ENCODE measurements around the gene AGTR1.
"Not testable (repeated sequence)": the region's sequence is repeated elsewhere in the genome, so short reads cannot be mapped to it uniquely, and the experiment has no call there.

AGTR1 gene

GRCh38 chr3:148759430-148759829 lies 61.7 kb downstream of the AGTR1 start:
- no peak for DNase-seq

GRCh38 chr3:148763156-148763680 lies 65.5 kb downstream of the AGTR1 start:
- DNase-seq = no peak

GRCh38 chr3:148763986-148764935 lies 66.6 kb downstream of the AGTR1 start:
- DNase-seq = no peak

- no peak for DNase-seq
Observed at GRCh38 chr3:148772361-148772760, 74.7 kb downstream of the AGTR1 start.

- no peak for DNase-seq
Observed at GRCh38 chr3:148772835-148773234, 75.1 kb downstream of the AGTR1 start.

- no peak for DNase-seq
Observed at GRCh38 chr3:148773805-148774204, 76.1 kb downstream of the AGTR1 start.

- DNase-seq = no peak
Observed at GRCh38 chr3:148778926-148779325, 81.2 kb downstream of the AGTR1 start.

- DNase-seq = not testable (repeated sequence)
Observed at GRCh38 chr3:148785026-148785425, 87.3 kb downstream of the AGTR1 start.

GRCh38 chr3:148786159-148786558 lies 88.5 kb downstream of the AGTR1 start:
- not testable (repeated sequence) for DNase-seq

GRCh38 chr3:148789146-148789545 lies 91.4 kb downstream of the AGTR1 start:
- no peak for DNase-seq

- no peak for DNase-seq
Observed at GRCh38 chr3:148789906-148790305, 92.2 kb downstream of the AGTR1 start.

GRCh38 chr3:148790370-148790769 lies 92.7 kb downstream of the AGTR1 start:
- DNase-seq = no peak

- no peak for DNase-seq
Observed at GRCh38 chr3:148790851-148791735, 93.4 kb downstream of the AGTR1 start.

DNA sequence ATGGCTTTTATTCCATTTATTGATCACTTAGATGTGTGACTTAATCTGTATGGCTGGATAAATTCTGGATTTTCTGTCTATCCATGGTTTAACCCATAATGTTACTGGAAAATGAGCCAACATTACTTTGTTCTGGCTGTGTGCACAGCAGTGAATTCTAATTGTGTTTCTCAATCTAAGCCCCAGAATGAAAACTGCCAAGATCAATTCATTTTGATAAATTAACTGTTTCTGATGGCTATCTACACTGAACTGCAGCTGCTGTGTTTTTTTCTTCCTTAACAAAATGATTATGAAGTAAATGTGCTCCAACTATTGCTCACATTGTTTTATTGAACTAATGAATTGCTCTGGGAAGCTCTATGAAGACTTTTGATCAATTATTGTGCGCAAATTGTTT lies 94.2 kb downstream of the AGTR1 start:
- DNase-seq = no peak

DNA sequence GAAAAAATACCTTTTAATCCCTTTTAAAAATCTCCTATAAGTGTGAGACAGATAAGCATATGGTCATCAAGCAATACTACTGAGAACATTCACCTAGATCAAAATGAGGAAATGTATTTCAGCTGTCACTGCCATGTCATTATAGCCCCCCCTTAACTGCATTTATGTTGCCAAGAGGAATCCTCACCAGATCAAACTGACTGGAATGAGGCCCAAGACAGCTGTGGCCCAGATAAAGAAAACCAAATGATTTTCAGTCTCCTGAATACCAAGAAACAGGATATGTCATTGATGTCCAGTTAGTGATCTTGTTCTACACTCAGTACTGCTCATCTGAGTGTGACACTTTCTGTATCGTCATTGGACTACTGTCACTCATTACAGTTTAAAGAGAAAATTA lies 94.8 kb downstream of the AGTR1 start:
- DNase-seq = no peak
